Skeletal muscle satellite cell (primary cell): Measurements from ENCODE around the gene ATE1.
"Not testable (repeated sequence)": the region's sequence is repeated elsewhere in the genome, so short reads cannot be mapped to it uniquely, and the experiment has no call there.

ENCODE experiments used
- H3K27me3 ChIP-seq: 2 replicates; pipeline ENCODE4 v1.7.0; 2013; ENCODE audit warnings: low read length; ENCODE audit not compliant: control insufficient read depth, insufficient read depth
- H3K36me3 ChIP-seq: 2 replicates; pipeline ENCODE4 v1.7.0; 2013; ENCODE audit warnings: mild to moderate bottlenecking, control low read depth, low read length; ENCODE audit not compliant: insufficient read depth
- H3K4me1 ChIP-seq: 2 replicates; pipeline ENCODE4 v1.7.0; 2013; ENCODE audit warnings: low read length; ENCODE audit not compliant: control insufficient read depth, insufficient read depth
- H3K4me2 ChIP-seq: 2 replicates; pipeline ENCODE4 v1.7.0; 2013; ENCODE audit warnings: mild to moderate bottlenecking, low read length
- H3K4me3 ChIP-seq: 2 replicates; pipeline ENCODE4 v1.7.0; 2013; ENCODE audit warnings: low read length
- H3K9ac ChIP-seq: 2 replicates; pipeline ENCODE4 v1.7.0; 2013; ENCODE audit warnings: mild to moderate bottlenecking, low read depth, low read length, moderate library complexity
- H3K9me3 ChIP-seq: replicated peaks from 2 replicates; pipeline ENCODE4 v1.7.0; 2013; ENCODE audit warnings: mild to moderate bottlenecking, control low read depth, low read length

ATE1 gene

DNA sequence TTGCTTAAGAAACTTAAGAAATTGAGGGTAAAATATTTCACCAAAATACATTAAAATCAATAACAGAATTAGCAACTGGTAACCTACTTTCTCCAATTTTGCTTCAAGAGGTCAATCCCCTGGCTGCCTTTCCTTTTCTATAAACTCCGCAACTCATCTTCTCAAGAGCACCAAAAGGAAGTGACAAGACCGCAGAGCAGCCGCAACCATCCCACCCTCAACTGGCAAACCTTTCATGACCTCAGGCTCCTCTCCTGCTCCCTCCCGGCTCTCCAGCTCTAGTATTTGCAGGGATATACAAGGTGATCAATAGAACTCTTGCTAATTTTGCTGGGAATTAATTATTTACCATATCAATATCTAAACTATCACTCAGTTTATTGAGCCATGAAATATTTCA, 88.9 kb downstream of the ATE1 start:
- Histone ChIP-seq H3K4me3 (no peak overlapping the region), H3K9ac (no peak overlapping the region)

DNA sequence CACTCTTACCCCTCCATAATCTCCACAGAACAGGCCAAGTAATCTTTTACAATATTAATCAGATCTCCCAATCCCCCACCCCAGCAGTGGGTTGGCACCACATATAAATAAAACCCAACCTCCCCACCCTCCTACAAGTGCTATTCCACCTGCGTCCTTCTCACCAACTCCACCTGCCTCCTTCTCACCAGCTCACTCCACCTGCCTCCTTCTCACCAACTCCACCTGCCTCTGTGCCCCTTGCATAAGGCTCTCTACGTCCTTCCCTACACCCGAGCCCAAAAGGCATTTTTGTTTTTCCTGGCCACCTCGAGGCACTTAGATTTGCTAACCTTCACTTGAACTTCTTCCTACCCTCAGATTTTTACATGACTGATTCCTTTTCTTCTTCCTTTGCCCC, 89.7 kb downstream of the ATE1 start:
- no peaks in the 10 kb centered on the region for H3K4me1 ChIP-seq
- no peak overlapping the region for H3K4me2 ChIP-seq

More for the DNA sequence above, 88.9 kb downstream of the ATE1 start:
- Histone ChIP-seq H3K36me3 (peaks cover 5% of the 10 kb centered on the region), H3K9me3 (no peaks in the 10 kb centered on the region), H3K27me3 (no peaks in the 10 kb centered on the region), H3K4me2 (no peak overlapping the region), H3K4me1 (no peaks in the 10 kb centered on the region)

DNA sequence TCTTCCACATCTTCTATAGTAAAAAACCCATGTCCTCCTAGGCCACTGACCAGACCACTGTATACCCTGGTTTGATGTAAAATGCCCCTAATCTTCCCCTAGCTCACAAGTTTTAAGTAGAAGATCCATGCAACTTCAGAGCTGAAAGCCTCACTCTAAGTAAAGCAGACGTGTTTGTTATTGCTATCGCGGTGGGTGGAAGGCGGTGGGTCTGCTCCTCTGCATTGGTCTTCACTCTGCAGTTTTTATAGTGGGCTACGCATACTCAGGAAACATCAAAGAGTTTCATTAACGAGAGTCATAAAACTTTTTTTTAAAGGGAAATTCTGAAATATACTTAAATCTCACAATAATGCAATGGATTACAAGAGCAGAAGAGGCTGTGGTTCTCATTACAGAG, 91.7 kb downstream of the ATE1 start:
- no peak overlapping the region for H3K4me2 ChIP-seq
- peaks cover 5% of the 10 kb centered on the region for H3K36me3 ChIP-seq
- H3K4me3 ChIP-seq: no peak overlapping the region
- no peaks in the 10 kb centered on the region for H3K27me3 ChIP-seq
- H3K4me1 ChIP-seq: no peaks in the 10 kb centered on the region
- H3K9ac ChIP-seq: no peak overlapping the region
- H3K9me3 ChIP-seq: no peaks in the 10 kb centered on the region

More for the DNA sequence above, 89.7 kb downstream of the ATE1 start:
- H3K36me3 ChIP-seq: peaks cover 5% of the 10 kb centered on the region
- no peak overlapping the region for H3K9ac ChIP-seq
- no peak overlapping the region for H3K4me3 ChIP-seq
- H3K9me3 ChIP-seq: no peaks in the 10 kb centered on the region
- no peaks in the 10 kb centered on the region for H3K27me3 ChIP-seq

DNA sequence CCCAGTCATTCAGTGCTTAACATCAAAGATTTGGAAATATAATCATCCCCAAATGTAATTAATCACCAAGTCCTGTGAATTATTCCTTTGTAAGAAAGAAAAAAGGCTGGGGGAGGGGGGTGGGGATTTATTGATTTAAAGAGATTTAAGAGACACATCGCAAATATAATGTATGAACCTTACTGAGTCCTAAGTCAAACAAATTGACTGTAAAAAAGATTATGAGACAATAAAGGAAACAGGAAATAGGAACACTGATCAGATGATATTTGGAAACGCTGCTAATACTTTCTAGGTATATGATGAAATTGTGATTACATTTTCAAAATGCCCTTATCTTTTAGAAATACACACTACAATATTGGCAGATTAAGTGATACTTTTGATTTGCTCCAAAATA, 92.5 kb downstream of the ATE1 start:
- Histone ChIP-seq H3K9me3 (no peaks in the 10 kb centered on the region), H3K9ac (no peak overlapping the region), H3K4me1 (no peaks in the 10 kb centered on the region), H3K27me3 (no peaks in the 10 kb centered on the region), H3K4me3 (no peak overlapping the region), H3K4me2 (no peak overlapping the region), H3K36me3 (peaks cover 5% of the 10 kb centered on the region)

DNA sequence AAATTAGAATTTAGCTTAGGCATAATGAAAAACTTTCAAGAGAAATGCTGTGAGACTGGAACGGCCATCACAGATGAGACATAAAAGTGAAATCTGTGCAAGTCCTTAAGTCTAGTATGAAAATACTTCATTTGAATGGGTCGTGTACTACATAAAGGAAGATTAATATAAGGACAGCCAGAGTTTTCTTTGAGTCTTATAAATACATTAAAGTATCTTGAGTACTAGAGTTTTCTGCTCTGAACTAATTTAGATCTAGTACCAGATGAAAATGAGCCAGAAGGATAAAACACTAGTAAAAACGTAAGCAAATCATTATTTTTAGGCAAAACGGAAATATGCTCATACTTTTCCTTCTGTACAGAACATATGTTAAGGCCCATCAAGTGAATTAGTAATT, 93.1 kb downstream of the ATE1 start:
- no peaks in the 10 kb centered on the region for H3K4me1 ChIP-seq
- no peaks in the 10 kb centered on the region for H3K27me3 ChIP-seq
- no peak overlapping the region for H3K9ac ChIP-seq
- no peaks in the 10 kb centered on the region for H3K9me3 ChIP-seq
- no peak overlapping the region for H3K4me3 ChIP-seq
- H3K4me2 ChIP-seq: no peak overlapping the region
- peaks cover 5% of the 10 kb centered on the region for H3K36me3 ChIP-seq

DNA sequence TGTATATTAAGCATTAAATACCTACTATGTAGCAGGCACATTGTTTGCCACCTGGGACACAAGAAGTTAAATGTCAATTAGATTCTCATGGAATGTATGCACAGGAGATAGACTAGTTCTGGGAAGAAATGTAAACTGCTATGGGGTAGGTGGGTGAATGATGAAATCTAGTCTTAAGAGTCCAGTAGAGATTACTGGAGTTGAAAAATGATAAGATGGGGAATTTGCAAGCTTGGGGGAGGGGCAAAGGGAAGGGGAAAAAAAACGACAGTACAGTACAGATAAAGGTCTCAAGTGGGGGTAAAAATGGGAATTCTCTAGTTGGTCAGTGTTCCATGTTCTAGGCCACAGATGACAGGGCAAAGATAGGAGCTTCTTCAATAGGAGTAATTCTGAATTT, 94.4 kb downstream of the ATE1 start:
- no peak overlapping the region for H3K4me2 ChIP-seq
- H3K27me3 ChIP-seq: no peaks in the 10 kb centered on the region
- H3K9me3 ChIP-seq: no peaks in the 10 kb centered on the region
- H3K4me3 ChIP-seq: no peak overlapping the region
- no peak overlapping the region for H3K9ac ChIP-seq
- H3K36me3 ChIP-seq: peaks cover 6% of the 10 kb centered on the region
- H3K4me1 ChIP-seq: no peaks in the 10 kb centered on the region

DNA sequence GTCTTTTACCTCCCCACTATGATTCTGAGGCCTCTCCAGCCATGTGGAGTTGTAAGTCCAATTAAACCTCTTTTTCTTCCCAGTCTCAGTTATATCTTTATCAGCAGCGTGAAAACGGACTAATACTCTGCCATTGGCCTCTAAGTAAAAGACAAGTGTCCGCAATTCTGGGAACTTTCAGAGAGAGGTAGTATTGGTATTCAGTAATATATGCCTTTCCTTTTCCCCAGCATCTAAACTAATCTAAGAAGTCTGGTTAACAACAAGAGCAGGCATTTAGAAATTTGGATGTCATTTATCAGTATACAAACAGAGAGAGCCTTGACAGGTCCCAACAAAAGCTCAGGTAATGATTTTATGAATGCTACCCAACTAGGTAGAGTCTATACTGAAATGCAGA, 95.2 kb downstream of the ATE1 start:
- H3K4me3 ChIP-seq: no peak overlapping the region
- no peaks in the 10 kb centered on the region for H3K27me3 ChIP-seq
- no peaks in the 10 kb centered on the region for H3K4me1 ChIP-seq
- H3K9me3 ChIP-seq: no peaks in the 10 kb centered on the region
- peaks cover 11% of the 10 kb centered on the region for H3K36me3 ChIP-seq
- no peak overlapping the region for H3K4me2 ChIP-seq
- no peak overlapping the region for H3K9ac ChIP-seq

DNA sequence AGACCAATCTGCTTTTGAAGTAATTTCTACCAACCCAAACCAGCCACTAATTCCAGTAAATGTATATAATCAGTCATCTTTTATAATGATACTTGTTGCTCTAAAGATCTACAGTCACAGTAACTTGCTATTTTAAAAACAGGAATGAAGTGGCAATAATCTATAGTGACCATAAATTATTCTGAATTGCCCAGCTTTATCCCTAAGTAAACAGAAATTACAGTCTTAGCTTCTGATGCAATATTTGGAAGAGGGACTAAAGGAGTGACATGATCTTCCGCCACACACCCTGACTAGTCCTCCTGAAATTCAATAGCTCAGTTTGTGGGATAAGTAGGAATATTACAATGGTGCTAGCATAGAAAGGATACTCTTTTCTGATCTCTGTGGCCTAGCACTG, 96.1 kb downstream of the ATE1 start:
- H3K4me3 ChIP-seq: no peak overlapping the region
- no peak overlapping the region for H3K9ac ChIP-seq
- H3K4me1 ChIP-seq: no peaks in the 10 kb centered on the region
- no peaks in the 10 kb centered on the region for H3K27me3 ChIP-seq
- no peak overlapping the region for H3K4me2 ChIP-seq
- H3K9me3 ChIP-seq: no peaks in the 10 kb centered on the region
- H3K36me3 ChIP-seq: peaks cover 13% of the 10 kb centered on the region

DNA sequence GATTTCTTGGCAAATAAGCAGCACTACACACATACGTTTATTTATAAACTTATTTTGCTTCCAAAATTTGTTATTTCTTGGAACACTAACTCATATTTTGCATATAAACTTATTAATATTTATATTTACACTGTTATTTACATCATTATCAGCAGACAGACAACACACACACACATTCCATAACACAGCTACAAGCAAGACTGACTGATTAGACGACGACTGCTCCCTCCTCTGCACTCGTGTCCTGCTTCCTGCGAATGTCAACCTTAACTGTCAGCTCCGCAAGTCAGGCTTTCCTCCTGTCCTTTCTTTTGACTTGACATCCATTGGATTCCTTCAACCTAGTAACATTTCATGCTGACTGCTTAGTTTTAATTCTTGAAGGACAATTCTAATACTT, 96.6 kb downstream of the ATE1 start:
- no peaks in the 10 kb centered on the region for H3K27me3 ChIP-seq
- peaks cover 13% of the 10 kb centered on the region for H3K36me3 ChIP-seq

DNA sequence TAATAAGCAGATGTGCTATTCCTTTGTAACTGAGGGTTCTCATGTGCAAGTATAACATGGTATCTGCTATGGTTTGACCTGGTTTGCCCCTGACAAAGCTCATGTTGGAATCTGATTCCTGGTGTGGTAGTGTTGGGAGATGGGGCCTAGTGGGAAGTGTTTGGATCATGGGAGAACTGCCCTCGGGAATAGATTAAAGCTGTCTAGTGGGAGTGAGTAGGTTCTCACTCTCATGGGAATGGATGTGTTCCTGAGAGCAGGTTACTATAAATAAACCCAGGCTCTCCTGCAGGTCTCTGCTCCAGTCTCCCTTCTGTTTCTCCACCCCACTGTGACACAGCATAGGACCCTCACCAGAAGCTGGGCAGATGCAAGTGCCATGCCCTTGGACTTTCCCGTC, 97.7 kb downstream of the ATE1 start:
- H3K9me3 ChIP-seq: no peaks in the 10 kb centered on the region
- peaks cover 8% of the 10 kb centered on the region for H3K36me3 ChIP-seq
- H3K4me3 ChIP-seq: no peak overlapping the region
- H3K9ac ChIP-seq: no peak overlapping the region
- no peaks in the 10 kb centered on the region for H3K27me3 ChIP-seq
- H3K4me2 ChIP-seq: no peak overlapping the region
- H3K4me1 ChIP-seq: no peaks in the 10 kb centered on the region

More for the DNA sequence above, 96.6 kb downstream of the ATE1 start:
- no peaks in the 10 kb centered on the region for H3K4me1 ChIP-seq
- H3K4me3 ChIP-seq: no peak overlapping the region
- no peaks in the 10 kb centered on the region for H3K9me3 ChIP-seq
- H3K9ac ChIP-seq: no peak overlapping the region
- no peak overlapping the region for H3K4me2 ChIP-seq

DNA sequence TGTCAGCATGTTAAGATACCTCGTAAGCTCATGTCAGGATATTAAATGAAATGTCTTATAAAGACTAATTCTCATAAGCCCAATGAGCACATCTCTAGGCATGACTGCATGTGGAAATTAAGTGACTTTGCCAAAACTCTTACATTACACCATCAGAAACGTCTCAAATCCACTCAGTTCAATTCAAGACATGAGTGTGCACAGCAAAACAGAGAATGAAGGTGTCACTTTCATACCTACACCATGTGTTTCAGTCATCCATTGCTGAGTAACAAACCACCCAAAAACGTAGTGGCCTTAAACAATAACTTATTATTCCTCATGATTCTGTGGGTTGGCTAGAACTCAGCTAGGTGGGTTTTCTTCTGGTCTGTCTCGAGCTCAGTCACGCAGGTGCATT, 99.8 kb downstream of the ATE1 start:
- H3K9ac ChIP-seq: no peak overlapping the region
- no peaks in the 10 kb centered on the region for H3K4me1 ChIP-seq
- no peak overlapping the region for H3K4me2 ChIP-seq
- H3K4me3 ChIP-seq: no peak overlapping the region
- H3K27me3 ChIP-seq: no peaks in the 10 kb centered on the region
- H3K36me3 ChIP-seq: peaks cover 8% of the 10 kb centered on the region
- H3K9me3 ChIP-seq: no peaks in the 10 kb centered on the region

DNA sequence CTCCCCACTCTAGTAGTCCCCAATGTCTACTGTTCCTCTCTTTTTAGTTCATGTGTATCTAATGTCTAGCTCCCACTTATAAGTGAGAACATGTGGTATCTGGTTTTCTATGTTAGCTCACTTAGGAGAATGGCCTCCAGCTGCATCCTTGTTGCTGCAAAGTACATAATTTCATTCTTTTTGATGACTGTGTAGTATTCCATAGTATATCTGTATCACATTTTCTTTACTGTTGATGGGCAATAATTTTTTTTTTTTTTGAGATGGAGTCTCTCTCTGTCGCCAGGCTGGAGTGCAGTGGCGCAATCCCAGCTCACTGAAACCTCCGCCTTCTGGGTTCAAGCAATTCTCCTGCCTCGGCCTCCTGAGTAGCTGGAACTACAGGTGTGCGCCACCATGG, 101.1 kb downstream of the ATE1 start:
- not testable (repeated sequence) for H3K4me3 ChIP-seq, H3K9me3 ChIP-seq, H3K36me3 ChIP-seq, H3K4me2 ChIP-seq, H3K27me3 ChIP-seq, H3K9ac ChIP-seq, H3K4me1 ChIP-seq
